ENCODE results near the gene SMYD3. TPM values are rescaled to one million over a fixed set of nuclear protein-coding genes. Genes with fewer than 3 reads are reported as not detected.

SMYD3 gene
- polyA plus RNA-seq, 1 donor from 2014 or later, result 48.6 TPM

DNA sequence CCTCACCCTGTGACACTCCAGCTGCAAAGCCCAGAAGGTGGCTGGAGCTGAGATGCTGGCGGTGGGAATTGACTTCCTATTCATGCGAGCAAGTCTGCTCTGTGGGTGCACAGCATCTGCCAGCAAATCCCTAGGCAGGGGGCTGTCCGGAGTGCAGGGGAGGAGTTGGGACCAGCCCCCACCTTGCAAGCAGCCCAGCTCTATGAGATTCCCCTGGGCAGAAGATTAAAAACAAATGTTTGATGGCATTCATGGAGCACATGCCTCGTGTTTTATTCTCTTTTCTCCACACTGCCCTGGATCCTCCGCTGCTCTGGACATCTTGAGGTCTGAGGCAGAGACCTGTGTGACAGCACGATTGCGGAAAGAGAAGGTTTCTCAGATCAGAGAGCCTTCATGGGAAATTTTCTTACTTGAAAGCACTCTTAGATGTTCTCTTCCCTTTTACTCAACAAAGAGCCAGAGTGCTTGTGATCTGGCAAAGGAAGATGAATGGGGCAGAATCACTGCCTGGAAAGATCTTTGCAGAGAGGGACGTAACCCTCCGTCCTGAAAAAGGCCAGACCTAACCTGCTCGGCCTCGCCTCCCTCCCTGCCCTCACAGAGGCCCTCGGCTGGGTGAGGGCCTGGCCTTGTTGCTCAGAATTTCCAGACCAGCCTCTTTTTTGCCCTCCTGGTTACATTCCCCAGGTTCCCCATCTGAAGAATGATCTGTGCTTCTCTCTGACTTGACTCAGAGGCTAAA lies 755.2 kb downstream of the SMYD3 start (continued):
- TF ChIP-seq, protein P1, sequence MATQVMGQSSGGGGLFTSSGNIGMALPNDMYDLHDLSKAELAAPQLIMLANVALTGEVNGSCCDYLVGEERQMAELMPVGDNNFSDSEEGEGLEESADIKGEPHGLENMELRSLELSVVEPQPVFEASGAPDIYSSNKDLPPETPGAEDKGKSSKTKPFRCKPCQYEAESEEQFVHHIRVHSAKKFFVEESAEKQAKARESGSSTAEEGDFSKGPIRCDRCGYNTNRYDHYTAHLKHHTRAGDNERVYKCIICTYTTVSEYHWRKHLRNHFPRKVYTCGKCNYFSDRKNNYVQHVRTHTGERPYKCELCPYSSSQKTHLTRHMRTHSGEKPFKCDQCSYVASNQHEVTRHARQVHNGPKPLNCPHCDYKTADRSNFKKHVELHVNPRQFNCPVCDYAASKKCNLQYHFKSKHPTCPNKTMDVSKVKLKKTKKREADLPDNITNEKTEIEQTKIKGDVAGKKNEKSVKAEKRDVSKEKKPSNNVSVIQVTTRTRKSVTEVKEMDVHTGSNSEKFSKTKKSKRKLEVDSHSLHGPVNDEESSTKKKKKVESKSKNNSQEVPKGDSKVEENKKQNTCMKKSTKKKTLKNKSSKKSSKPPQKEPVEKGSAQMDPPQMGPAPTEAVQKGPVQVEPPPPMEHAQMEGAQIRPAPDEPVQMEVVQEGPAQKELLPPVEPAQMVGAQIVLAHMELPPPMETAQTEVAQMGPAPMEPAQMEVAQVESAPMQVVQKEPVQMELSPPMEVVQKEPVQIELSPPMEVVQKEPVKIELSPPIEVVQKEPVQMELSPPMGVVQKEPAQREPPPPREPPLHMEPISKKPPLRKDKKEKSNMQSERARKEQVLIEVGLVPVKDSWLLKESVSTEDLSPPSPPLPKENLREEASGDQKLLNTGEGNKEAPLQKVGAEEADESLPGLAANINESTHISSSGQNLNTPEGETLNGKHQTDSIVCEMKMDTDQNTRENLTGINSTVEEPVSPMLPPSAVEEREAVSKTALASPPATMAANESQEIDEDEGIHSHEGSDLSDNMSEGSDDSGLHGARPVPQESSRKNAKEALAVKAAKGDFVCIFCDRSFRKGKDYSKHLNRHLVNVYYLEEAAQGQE (IDR thresholded peaks at IDR 0.05; ENCODE audit: borderline replicate concordance), result no peak
- no peak for TF ChIP-seq MXI1 (conservative IDR thresholded peaks at IDR 0.05; ENCODE audit: poor library complexity, severe bottlenecking)
- TF ChIP-seq EZH2 (IDR thresholded peaks at IDR 0.05; ENCODE audit: borderline replicate concordance, insufficient read depth, low read length, poor library complexity, severe bottlenecking), result no peak

DNA sequence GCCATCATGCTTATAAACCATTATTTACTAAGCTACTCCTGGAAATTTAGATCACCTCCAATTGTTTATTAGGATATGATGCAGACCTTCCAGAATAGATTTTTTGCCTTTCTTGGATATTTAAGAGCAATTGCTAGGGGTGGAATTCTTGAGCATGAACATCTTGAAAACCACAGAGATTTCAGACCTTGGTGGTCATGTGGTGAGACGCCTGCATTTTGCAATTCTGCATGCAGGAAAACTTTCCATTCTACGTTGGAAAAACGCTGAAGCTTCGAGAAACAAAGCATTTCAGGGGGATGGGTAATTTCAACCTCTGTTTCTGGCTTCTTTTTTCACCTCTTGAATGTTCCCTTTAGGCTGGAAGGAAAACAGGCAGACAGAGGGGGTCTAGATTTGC lies 756.0 kb downstream of the SMYD3 start:
- H3K9ac ChIP-seq (ENCODE audit: low read length), result no peak overlapping the region
- H3K4me3 ChIP-seq (ENCODE audit: low read length), result no peak overlapping the region
- no peaks in the 10 kb centered on the region for H4K20me1 ChIP-seq (ENCODE audit: insufficient read depth)
- no peaks in the 10 kb centered on the region for H3K36me3 ChIP-seq (ENCODE audit: insufficient read depth, low read length)
- H3K4me2 ChIP-seq (ENCODE audit: low read length), result no peak overlapping the region
- H3K27ac ChIP-seq (ENCODE audit: low read length), result no peak overlapping the region
- no peaks in the 10 kb centered on the region for H3K79me2 ChIP-seq (replicated peaks; ENCODE audit: insufficient read depth, low read length)
- no peaks in the 10 kb centered on the region for H3K27me3 ChIP-seq (ENCODE audit: insufficient read depth, low read depth, low read length)
- H2AFZ ChIP-seq (ENCODE audit: low read depth, low read length), result no peak overlapping the region
- TF ChIP-seq, protein P1 (IDR thresholded peaks at IDR 0.05; ENCODE audit: borderline replicate concordance), result no peak
- no peak for TF ChIP-seq EZH2 (IDR thresholded peaks at IDR 0.05; ENCODE audit: borderline replicate concordance, insufficient read depth, low read length, poor library complexity, severe bottlenecking)
- no peak for TF ChIP-seq POLR2AphosphoS5 (IDR thresholded peaks at IDR 0.05)
- TF ChIP-seq TAF1 (IDR thresholded peaks at IDR 0.05; ENCODE audit: low read depth), result no peak
- no peak for TF ChIP-seq SMC3 (conservative IDR thresholded peaks at IDR 0.05; ENCODE audit: poor library complexity)
- TF ChIP-seq EP300 (conservative IDR thresholded peaks at IDR 0.05; ENCODE audit: poor library complexity, severe bottlenecking), result no peak
- TF ChIP-seq, protein P2, sequence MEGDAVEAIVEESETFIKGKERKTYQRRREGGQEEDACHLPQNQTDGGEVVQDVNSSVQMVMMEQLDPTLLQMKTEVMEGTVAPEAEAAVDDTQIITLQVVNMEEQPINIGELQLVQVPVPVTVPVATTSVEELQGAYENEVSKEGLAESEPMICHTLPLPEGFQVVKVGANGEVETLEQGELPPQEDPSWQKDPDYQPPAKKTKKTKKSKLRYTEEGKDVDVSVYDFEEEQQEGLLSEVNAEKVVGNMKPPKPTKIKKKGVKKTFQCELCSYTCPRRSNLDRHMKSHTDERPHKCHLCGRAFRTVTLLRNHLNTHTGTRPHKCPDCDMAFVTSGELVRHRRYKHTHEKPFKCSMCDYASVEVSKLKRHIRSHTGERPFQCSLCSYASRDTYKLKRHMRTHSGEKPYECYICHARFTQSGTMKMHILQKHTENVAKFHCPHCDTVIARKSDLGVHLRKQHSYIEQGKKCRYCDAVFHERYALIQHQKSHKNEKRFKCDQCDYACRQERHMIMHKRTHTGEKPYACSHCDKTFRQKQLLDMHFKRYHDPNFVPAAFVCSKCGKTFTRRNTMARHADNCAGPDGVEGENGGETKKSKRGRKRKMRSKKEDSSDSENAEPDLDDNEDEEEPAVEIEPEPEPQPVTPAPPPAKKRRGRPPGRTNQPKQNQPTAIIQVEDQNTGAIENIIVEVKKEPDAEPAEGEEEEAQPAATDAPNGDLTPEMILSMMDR (IDR thresholded peaks at IDR 0.05; ENCODE audit: poor library complexity, severe bottlenecking), result no peak
- no peak for TF ChIP-seq MXI1 (conservative IDR thresholded peaks at IDR 0.05; ENCODE audit: poor library complexity, severe bottlenecking)
- no peak for TF ChIP-seq RAD21 (conservative IDR thresholded peaks at IDR 0.05)
- no peaks in the 10 kb centered on the region for H3K9me3 ChIP-seq (ENCODE audit: low read length)
- H3K9me2 ChIP-seq (ENCODE audit: insufficient read depth, low read length), result no peaks in the 10 kb centered on the region
- no peaks in the 10 kb centered on the region for H3F3A ChIP-seq (ENCODE audit: insufficient read depth, low read length, poor library complexity, severe bottlenecking)

All from neural cell (in vitro differentiated cells).